ENCODE results near the gene PIGU.
"Not testable (repeated sequence)": the region's sequence is repeated elsewhere in the genome, so short reads cannot be mapped to it uniquely, and the experiment has no call there.

PIGU gene

DNA sequence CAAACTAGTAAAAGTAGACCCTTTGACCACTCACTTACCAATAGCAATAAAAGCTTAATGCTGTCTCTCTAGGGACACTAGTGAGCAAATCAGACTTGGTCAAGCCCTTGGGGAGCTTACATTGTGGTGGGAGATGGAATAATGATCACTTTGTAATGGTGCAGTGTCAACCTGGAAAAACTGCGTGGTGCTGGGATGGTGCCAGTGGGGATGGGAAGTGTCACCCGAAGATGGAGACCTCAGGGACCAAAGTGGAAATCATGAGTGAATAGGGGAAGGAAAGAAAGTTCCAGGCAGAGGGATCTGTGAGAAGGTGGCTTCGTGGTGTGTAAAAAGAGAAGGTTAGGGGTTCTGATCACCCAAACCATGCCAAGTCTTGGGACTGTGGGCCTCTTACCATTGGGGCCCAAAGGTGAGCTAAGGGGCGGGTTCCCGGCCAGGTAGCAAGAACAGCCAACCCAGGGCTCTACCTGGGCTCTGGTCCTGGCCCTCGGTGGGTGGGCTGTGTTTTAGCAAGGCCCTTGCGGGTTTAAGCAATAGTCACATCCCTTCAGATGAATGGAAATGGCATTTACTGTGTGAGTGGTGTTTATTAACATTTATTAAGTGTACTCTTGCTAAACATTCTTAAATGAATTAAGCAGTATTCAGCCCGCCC, 145.2 kb downstream of the PIGU start:
- no peak for DNase-seq

DNA sequence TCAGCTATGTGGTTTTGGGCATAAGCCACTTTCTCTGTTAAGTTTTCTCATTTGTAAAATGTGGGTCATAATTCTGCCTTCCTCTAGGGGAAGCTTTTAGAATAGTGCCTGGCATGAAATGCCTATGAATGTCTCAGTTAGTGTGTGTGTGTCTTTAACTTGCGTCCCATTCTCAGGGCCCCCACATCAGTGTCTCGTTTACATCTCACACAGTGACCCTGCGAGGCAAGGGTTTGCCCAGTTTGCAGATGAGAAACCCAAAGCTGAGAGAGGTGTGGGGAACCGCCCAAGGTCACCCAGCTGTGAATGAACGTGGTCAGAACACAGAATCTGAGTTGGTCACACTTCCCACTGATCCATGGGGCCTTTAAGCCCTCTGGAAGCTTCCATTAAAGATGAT, 146.6 kb downstream of the PIGU start:
- no peak for DNase-seq

- DNase-seq, result no peak
Observed at GRCh38 chr20:34529742-34530141, 147.2 kb downstream of the PIGU start.

GRCh38 chr20:34528921-34529297, 148.0 kb downstream of the PIGU start:
- DNase-seq, result no peak

GRCh38 chr20:34527016-34527415, 149.9 kb downstream of the PIGU start:
- no peak for DNase-seq

DNA sequence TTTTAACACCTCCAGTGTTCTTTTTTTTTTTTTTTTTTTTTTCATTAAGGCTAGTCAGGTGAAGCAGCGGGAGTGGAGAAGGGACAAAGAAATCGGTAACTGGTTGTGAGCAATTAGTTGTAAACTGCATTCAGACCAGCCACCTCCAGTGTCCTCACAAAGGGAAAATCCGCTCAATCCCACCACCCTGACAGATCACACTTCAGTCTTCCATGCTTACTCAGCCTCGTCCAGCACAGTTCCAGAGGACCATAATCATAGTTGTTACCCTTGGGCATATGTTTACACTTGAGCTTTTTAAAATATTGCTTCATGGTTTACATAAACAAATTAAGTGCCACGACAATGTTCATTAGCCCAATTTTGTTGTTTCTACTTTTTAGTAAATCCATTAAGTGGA, 150.4 kb downstream of the PIGU start:
- DNase-seq, result no peak

DNA sequence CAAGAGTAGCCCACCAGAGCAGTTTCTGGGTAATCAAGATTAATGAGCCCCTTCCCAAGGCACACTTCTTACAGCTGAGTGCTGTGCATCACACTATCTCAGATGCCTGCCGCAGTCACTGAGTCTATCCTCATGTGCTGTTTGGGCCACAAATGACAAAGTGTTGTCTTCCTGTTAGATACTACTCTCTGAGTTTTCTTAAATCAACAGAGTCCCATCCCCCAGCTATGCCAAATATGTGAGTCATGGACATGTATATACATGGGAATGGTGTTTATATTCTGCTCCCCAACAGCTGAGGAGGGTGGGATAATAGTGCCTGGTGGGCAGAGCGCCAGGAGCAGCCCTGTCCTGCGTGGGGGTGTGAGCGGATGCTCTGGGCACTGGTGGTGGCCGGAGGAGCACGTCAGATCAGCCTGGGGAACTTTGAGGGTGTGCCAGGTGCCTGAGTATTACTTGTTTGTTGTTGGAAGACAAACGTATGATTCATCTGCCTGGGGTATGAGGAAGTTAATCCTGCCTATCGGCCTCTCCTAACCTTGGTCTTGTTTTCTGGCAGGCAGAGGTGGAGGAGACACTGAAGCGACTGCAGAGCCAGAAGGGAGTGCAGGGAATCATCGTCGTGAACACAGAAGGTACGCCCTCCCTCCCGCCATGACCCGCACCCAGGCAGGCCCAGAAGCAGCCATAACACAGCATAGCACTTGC, 151.0 kb downstream of the PIGU start:
- no peak for DNase-seq

- DNase-seq, result no peak
Observed at GRCh38 chr20:34525342-34525708, 151.6 kb downstream of the PIGU start.

- no peak for DNase-seq
Observed at GRCh38 chr20:34524426-34524825, 152.5 kb downstream of the PIGU start.

GRCh38 chr20:34522969-34523871, 153.7 kb downstream of the PIGU start:
- DNase-seq, result no peak

GRCh38 chr20:34519841-34520240, 157.1 kb downstream of the PIGU start:
- DNase-seq, result not testable (repeated sequence)

GRCh38 chr20:34518863-34519262, 158.0 kb downstream of the PIGU start:
- DNase-seq, result not testable (repeated sequence)

DNA sequence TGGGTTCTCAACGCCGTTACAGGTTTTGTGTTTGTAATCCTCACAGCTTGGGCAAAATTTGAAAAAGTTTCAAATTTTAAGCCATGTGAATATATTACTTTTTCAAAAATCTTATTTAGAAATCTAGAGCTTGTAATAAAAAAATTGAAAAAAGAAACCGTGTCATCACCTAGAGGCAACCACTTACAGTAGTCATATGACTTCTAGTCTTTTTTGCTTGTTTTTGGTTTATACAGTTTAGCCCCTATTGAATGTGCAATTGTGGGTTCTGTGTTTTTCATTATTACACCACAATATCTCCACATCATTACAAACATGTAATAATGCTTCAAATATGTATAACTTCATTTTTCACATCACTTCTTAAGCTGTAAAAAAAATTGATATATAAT, 159.8 kb downstream of the PIGU start:
- DNase-seq, result no peak

DNA sequence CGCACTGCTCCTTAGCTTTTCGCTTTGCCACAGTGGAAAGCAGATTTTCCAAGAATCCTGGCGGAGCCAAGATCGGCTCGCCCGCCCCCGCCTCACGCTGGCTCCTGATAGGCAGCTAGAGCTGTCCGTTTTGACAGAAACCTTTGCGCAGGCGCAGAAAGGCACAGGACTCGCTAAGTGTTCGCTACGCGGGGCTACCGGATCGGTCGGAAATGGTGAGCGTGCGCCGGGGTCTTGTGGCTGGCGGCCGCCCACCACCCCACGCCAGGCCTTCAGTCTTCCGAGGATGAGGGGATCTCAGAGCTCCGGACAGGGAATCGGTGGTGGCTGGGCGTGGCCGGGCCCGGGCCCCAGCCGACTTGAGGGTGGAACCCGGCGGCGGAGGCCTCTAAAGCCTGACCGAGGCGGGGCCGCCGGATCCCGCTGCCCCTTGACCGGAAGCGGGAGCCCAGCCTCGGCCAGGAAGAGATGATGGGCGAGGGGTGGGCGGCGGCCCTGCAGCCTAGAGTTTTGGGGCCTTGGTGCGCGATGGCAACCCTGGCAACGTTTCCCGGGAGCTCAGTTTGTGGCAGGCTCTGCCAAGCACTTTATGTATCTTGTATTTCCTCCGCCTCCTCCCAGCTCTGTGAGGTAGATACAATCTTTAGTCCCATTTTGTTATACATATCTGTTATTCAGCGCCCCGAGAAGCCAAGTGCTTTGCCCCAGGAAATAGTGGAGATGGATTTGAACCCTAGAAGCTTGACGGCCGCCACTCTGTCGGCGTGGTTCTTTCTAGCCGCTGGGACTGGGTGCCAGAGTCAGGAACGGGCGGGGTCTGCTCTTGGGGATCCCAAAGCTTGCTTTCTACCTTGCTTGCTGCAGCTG, 160.4 kb downstream of the PIGU start, which contains the start of gene DYNLRB1:
Gene DYNLRB1 (plus strand): TSS at position 176 of the 867 bp plus-strand sequence. CDS start 37 bp downstream, at position 213.
- DNase-seq, result peak; percentile 87

DNA sequence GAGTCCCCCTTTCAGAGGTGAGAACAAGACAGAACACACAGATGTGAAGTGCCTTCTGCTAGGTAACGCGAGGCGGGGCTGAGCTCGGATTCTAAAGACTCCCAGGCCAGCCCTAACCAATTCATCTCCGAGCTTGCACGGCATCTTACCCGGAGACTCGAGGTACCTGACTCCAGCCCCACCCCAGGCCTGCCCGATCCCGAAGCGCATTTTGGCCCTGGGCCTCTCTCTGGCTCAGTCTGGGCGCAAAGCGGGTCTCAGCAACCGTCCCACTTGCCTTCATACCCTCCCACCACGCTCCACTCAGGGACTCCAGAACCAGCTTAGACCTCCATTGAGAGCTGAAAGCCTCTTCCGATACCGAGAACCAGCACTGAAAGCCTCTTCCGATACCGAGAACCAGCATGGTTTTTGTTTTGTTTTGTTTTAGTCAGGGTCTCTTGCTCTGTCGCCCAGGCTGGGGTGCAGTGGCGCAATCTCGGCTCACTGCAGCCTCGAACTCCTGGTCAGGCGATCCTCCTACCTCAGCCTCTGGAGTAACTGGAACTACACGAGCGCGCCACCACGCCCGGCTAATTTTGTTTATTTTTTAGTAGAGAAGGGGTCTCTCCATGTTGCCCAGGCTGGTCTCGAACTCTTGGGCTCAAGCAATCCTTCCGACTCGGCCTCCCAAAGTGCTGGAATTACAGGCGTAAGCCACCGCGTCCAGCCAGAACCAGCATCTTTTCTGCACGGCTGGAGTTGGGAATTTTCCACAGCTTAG, 161.2 kb downstream of the PIGU start:
- DNase-seq, result peak; percentile 68

GRCh38 chr20:34514897-34515483, 161.9 kb downstream of the PIGU start:
- no peak for DNase-seq

GRCh38 chr20:34514034-34514433, 162.9 kb downstream of the PIGU start:
- not testable (repeated sequence) for DNase-seq

- DNase-seq, result no peak
Observed at GRCh38 chr20:34512955-34513419, 163.9 kb downstream of the PIGU start.

DNA sequence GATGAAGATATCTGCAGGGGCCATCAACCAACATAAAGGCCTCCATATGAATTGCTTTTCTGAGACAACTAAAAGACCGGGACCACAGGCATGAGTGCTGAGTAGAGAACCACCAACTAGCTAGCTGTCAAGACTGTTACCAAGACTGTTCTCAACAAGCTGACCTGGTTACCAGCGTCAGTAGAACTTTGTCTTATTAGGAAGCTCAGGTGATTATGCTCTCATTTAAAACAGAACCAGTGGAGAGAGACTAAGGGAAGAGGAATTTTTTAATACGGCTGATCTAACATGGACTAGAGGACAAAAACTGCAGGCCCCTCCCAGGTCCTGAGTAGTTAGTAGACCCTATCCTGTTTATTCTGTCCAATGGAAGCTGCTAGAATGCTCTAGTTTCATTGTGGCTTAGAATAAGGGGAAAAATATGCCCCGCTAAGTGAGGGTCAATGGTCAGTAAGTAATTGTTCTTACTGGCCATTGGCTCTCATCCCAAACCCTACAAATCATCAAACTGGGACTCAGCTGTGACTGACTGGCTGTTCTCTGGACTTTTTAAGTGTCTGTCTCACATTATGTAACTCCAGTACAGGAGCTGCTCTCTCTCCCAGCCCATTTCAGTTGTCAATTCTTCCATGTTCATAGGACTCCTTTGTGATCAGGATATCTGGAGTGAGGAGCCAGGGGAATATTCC, 164.5 kb downstream of the PIGU start:
- DNase-seq, result no peak

- no peak for DNase-seq
Observed at GRCh38 chr20:34511891-34512265, 165.0 kb downstream of the PIGU start.

- DNase-seq, result no peak
Observed at GRCh38 chr20:34510575-34510974, 166.3 kb downstream of the PIGU start.
